B cell (primary cell): ENCODE results near the gene CRTC1.

Source experiments
- CTCF ChIP-seq: fragments of 200-600 bp; IDR thresholded peaks from one replicate; pipeline ENCODE4 v1.8.0; 2022; ENCODE audit warnings: antibody characterized with exemption, mild to moderate bottlenecking
- EZH2 ChIP-seq: IDR thresholded peaks from 2 replicates; pipeline ENCODE4 v1.6.1; 2012; ENCODE audit warnings: borderline replicate concordance, low read depth, mild to moderate bottlenecking, moderate library complexity, low read length; ENCODE audit not compliant: insufficient read depth, poor library complexity, severe bottlenecking

- TF ChIP-seq CTCF (no peak), EZH2 (no peak)
Measured at GRCh38 chr19:18796239-18796638, 112.8 kb downstream of the CRTC1 start.
